ENCODE measurements around the gene XXYLT1. TPM values are rescaled to one million over a fixed set of nuclear protein-coding genes. Genes with fewer than 3 reads are reported as not detected.
"Not testable (repeated sequence)": the region's sequence is repeated elsewhere in the genome, so short reads cannot be mapped to it uniquely, and the experiment has no call there.

The XXYLT1 gene
- total and polyA plus RNA-seq, 8 donors, result 1.8 to 5.0 (median 2.6) TPM

DNA sequence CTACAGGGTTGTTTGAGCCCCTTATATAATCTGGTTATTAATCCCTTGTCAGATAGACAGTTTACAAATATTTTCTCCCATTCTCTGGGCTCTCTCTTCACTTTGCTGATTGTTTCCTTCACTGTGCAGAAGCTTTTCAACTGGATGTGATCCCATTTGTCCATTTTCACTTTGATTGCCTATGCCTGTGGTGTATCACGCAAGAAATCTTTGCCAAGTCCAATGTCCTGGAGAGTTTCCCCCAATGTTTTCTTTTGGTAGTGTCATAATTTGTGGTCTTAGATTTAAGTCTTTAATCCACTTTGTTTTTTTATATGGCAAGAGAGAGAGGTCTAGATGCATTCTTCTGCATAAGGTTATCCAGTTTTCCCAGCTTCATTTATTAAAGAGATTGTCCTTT lies 40.7 kb downstream of the XXYLT1 start:
- ATAC-seq (no peak), FAIRE-seq (no peak), DNase-seq (no peak)
- Histone ChIP-seq H3K4me1 (no peaks in the 10 kb centered on the region), H3K9me3 (no peaks in the 10 kb centered on the region), H3K4me3 (no peak overlapping the region), H3K36me3 (no peaks in the 10 kb centered on the region), H3K27ac (no peak overlapping the region), H3K27me3 (no peaks in the 10 kb centered on the region)
- intact Hi-C loops (cut with DNase I), result no loop called here
- TF ChIP-seq, protein P1, sequence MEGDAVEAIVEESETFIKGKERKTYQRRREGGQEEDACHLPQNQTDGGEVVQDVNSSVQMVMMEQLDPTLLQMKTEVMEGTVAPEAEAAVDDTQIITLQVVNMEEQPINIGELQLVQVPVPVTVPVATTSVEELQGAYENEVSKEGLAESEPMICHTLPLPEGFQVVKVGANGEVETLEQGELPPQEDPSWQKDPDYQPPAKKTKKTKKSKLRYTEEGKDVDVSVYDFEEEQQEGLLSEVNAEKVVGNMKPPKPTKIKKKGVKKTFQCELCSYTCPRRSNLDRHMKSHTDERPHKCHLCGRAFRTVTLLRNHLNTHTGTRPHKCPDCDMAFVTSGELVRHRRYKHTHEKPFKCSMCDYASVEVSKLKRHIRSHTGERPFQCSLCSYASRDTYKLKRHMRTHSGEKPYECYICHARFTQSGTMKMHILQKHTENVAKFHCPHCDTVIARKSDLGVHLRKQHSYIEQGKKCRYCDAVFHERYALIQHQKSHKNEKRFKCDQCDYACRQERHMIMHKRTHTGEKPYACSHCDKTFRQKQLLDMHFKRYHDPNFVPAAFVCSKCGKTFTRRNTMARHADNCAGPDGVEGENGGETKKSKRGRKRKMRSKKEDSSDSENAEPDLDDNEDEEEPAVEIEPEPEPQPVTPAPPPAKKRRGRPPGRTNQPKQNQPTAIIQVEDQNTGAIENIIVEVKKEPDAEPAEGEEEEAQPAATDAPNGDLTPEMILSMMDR (IDR thresholded peaks at IDR 0.05), result no peak
- WGBS, 2 donors, result 94 to 96% methylated on average over 1 of the region's 1 CpG

DNA sequence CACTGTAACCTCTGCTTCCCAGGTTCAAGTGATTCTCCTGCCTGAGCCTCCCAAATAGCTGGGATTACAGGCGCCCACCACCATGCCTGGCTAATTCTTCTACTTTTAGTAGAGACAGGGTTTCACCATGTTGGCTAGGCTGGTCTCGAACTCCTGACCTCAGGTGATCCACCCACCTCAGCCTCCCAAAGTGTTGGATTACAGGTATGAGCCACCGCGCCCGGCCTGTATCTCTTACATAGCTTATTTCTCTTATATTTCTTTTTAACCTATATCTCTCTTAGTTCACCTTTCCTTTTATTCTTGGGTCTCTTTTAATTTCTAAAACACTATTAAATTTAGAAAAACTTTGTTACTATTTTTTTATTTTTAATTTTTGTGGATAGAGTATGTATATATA lies 42.1 kb downstream of the XXYLT1 start:
- H3K27me3 ChIP-seq; H3K36me3 ChIP-seq; FAIRE-seq; H3K4me3 ChIP-seq; intact Hi-C loops (cut with DNase I); H3K27ac ChIP-seq; ATAC-seq; H3K4me1 ChIP-seq; H3K9me3 ChIP-seq: not testable (repeated sequence)
- peak in 2 of 6 donors; percentile 0 to 5 for DNase-seq
- WGBS, 2 donors, result 94 to 98% methylated on average over 5 of the region's 5 CpGs

DNA sequence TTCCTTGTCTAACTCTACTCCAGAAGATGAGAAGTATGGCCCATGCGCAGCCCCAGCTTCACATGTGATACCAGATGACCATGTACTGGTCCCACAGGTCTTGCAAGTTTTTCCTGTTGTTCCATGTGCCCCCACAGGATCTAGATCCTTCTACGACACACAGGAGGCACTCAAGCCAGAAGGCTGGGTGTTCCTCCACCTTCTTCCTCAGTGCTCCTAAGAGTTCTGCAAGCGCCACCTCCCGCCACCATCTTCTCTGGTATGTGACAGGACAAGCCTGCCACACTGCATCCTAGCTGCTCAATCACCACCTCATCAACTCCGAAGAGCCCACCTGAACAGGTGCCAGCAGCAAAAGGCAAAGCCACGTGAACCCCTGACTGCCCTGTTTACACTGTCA lies 43.1 kb downstream of the XXYLT1 start:
- H3K27ac ChIP-seq, result no peak overlapping the region
- ATAC-seq (no peak), FAIRE-seq (no peak), DNase-seq (peak in 2 of 6 donors; percentile 2 to 40)
- H3K36me3 ChIP-seq, result no peaks in the 10 kb centered on the region
- 70 to 72% methylated on average over 6 of the region's 6 CpGs for WGBS, 2 donors
- no peak overlapping the region for H3K4me3 ChIP-seq
- no peaks in the 10 kb centered on the region for H3K27me3 ChIP-seq
- TF ChIP-seq, protein P1 (IDR thresholded peaks at IDR 0.05), result no peak
- no peaks in the 10 kb centered on the region for H3K4me1 ChIP-seq
- no peaks in the 10 kb centered on the region for H3K9me3 ChIP-seq
- intact Hi-C loops (cut with DNase I), result no loop called here

DNA sequence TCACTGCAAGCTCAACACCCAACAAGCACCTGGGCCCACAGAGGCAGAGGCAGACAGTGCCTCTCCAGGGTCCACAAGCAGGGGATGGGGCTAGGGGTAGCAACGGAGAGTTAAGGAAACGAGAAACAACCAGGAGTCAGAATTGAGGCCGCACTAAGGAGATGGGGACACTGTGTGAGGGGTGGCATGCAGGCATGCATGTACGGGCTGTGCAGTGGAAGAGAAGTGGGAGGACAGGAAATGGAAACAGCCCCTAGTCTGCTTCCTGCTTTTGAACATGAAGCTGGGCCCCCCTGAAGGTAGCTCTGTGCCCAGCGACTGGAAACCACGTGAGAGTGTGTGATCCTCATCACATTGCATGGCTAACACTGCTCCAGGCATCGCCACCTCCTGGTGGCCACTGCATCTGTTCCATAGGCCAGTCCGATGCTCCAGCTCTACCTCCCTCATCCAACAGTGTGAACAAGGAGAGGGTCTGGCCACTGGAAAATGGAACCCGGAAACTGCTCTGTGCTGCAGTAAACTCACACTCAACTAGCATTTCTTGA lies 44.0 kb downstream of the XXYLT1 start:
- ATAC-seq, result no peak
- no peak overlapping the region for H3K27ac ChIP-seq
- no peak overlapping the region for H3K4me3 ChIP-seq
- intact Hi-C loops (cut with DNase I), result no loop called here
- DNase-seq, result peak in 2 of 6 donors; percentile 3 to 34
- H3K27me3 ChIP-seq, result no peaks in the 10 kb centered on the region
- no peaks in the 10 kb centered on the region for H3K9me3 ChIP-seq
- no peaks in the 10 kb centered on the region for H3K36me3 ChIP-seq
- no peaks in the 10 kb centered on the region for H3K4me1 ChIP-seq
- 72 to 79% methylated on average over 9 of the region's 9 CpGs for WGBS, 2 donors
- no peak for FAIRE-seq
- TF ChIP-seq, protein P1 (IDR thresholded peaks at IDR 0.05), result no peak

DNA sequence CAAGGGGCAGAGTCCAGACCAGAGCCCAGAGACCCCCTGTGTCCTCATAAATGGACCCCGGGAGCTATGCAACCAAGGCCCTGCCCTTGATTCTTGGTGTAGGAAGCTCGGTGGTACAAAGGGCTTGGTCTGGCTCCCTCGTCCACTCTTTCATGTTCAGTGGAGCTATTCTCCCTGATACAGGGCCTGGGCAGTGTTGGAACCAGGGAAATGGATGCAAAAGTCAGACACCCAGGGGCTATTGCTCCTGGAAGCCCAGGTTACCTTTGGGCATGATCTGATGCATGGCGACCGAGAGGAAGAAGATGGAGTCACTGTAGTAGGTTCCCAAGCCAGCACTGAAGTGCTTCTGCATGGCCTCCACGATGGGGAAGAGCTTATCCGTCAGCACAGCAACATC lies 44.5 kb downstream of the XXYLT1 start:
- intact Hi-C loops (cut with DNase I), result no loop called here
- Histone ChIP-seq H3K36me3 (no peaks in the 10 kb centered on the region), H3K9me3 (no peaks in the 10 kb centered on the region), H3K4me1 (no peaks in the 10 kb centered on the region), H3K4me3 (no peak overlapping the region), H3K27ac (no peak overlapping the region), H3K27me3 (no peaks in the 10 kb centered on the region)
- FAIRE-seq (no peak), DNase-seq (peak in 1 of 6 donors; percentile 6), ATAC-seq (no peak)
- TF ChIP-seq, protein P1 (IDR thresholded peaks at IDR 0.05), result no peak
- 84 to 92% methylated on average over 7 of the region's 7 CpGs for WGBS, 2 donors

All from pancreas (tissue), 10 donors.